GM12878 (cell line): ENCODE measurements around the gene UNC13B. TPM values are rescaled to one million over a fixed set of nuclear protein-coding genes. Genes with fewer than 3 reads are reported as not detected.

Experiments used
- ATF7 ChIP-seq: fragments of 450-650 bp; IDR thresholded peaks from 2 replicates; pipeline ENCODE4 v1.6.1; 2016; ENCODE audit warnings: low read depth, mild to moderate bottlenecking
- CBFB ChIP-seq: IDR thresholded peaks from 2 replicates; pipeline ENCODE4 v1.6.1; 2016; ENCODE audit warnings: antibody characterized with exemption, low read depth
- CREB1 ChIP-seq: IDR thresholded peaks from 2 replicates; pipeline ENCODE4 v1.6.1; 2012; ENCODE audit warnings: low read depth, mild to moderate bottlenecking, inconsistent platforms
- CREM ChIP-seq: IDR thresholded peaks from 2 replicates; pipeline ENCODE4 v1.6.1; 2014; ENCODE audit warnings: antibody characterized with exemption, low read depth
- EZH2 ChIP-seq: IDR thresholded peaks from 2 replicates; pipeline ENCODE4 v1.6.1; 2012; ENCODE audit warnings: low read depth, mild to moderate bottlenecking, control low read depth, inconsistent platforms, low read length, borderline replicate concordance; ENCODE audit not compliant: control insufficient read depth
- IRF4 ChIP-seq: IDR thresholded peaks from 2 replicates; pipeline ENCODE4 v1.6.1; 2011; ENCODE audit warnings: low read depth, low read length
- MEF2B ChIP-seq: fragments of 450-650 bp; IDR thresholded peaks from 2 replicates; pipeline ENCODE4 v1.6.1; 2018; ENCODE audit warnings: mild to moderate bottlenecking, moderate library complexity; ENCODE audit not compliant: partially characterized antibody, poor library complexity, severe bottlenecking
- MXI1 ChIP-seq: fragments of 150-350 bp; IDR thresholded peaks from 2 replicates; pipeline ENCODE4 v1.6.1; 2011; ENCODE audit warnings: low read depth, mild to moderate bottlenecking, inconsistent platforms, low read length, improper control_type of control experiment
- MYB ChIP-seq: fragments of 150-350 bp; IDR thresholded peaks from 2 replicates; pipeline ENCODE4 v1.6.1; 2014; ENCODE audit warnings: mild to moderate bottlenecking, low read depth, low read length, borderline replicate concordance
- NFYB ChIP-seq: IDR thresholded peaks from 2 replicates; pipeline ENCODE4 v1.6.1; 2011; ENCODE audit warnings: low read depth, mild to moderate bottlenecking, low read length, improper control_type of control experiment, moderate library complexity; ENCODE audit not compliant: insufficient read depth
- PAX5 ChIP-seq: IDR thresholded peaks from 2 replicates; pipeline ENCODE4 v1.6.1; 2011; ENCODE audit warnings: low read depth, low read length, borderline replicate concordance
- POLR2A ChIP-seq: IDR thresholded peaks from 2 replicates; pipeline ENCODE4 v1.6.1; 2011; ENCODE audit warnings: low read depth, mild to moderate bottlenecking, low read length
- RAD51 ChIP-seq: fragments of 450-650 bp; IDR thresholded peaks from 2 replicates; pipeline ENCODE4 v1.6.1; 2016; ENCODE audit warnings: moderate library complexity, mild to moderate bottlenecking, inconsistent platforms
- ZSCAN29 ChIP-seq: fragments of 450-650 bp; IDR thresholded peaks from 2 replicates; pipeline ENCODE4 v1.6.1; 2017; ENCODE audit warnings: mild to moderate bottlenecking, moderate library complexity
- ZZZ3 ChIP-seq: IDR thresholded peaks from 2 replicates; pipeline ENCODE4 v1.6.1; 2011; ENCODE audit warnings: low read depth; ENCODE audit not compliant: control insufficient read depth, insufficient read length
- polyA plus RNA-seq, 11 experiments: library from polyadenylated mRNA; depleted of rRNA in 4 of 11; unstranded in 6 of 11; stranded (reverse) in 5 of 11; fragments of >200 nt; fragmentation: Nextera tagmentation in 4 of 11; fragmentation: Illumina TruSeq in 1 of 11; extraction: Ambion mirVana in 4 of 11; extraction: Trizol in 1 of 11; gene quantifications; 1 replicate in 1 of 11; 2 replicates in 10 of 11; pipeline versions ENCODE4 v1.2.1 to v1.2.3, GENCODE V29; 2011 to 2016; ENCODE audit warnings: inconsistent platforms in 2 of 11, missing spikeins in 2 of 11, low read depth in 1 of 11
- total RNA-seq, 4 experiments: library from RNA; depleted of rRNA in 3 of 4; stranded (reverse); fragments of >200 nt in 3 of 4; fragmentation: Illumina TruSeq in 1 of 4; extraction: Trizol in 1 of 4; gene quantifications; 2 replicates each; pipeline versions ENCODE4 v1.2.1 to v1.2.3, GENCODE V29; 2013 to 2021
- TF ChIP-seq, protein P1 (sequence below): IDR thresholded peaks from 2 replicates; pipeline ENCODE4 v1.6.1; 2011; ENCODE audit warnings: low read depth, low read length, improper control_type of control experiment, borderline replicate concordance
- TF ChIP-seq, protein P2 (sequence below): IDR thresholded peaks from 2 replicates; pipeline ENCODE4 v1.6.1; 2011; ENCODE audit warnings: borderline replicate concordance, low read depth, mild to moderate bottlenecking, moderate library complexity, mixed read lengths, low read length; ENCODE audit not compliant: insufficient read depth; ENCODE audit errors: extremely low read length
- TF ChIP-seq, protein P3 (sequence below): IDR thresholded peaks from 2 replicates; pipeline ENCODE4 v1.6.1; 2011; ENCODE audit warnings: mild to moderate bottlenecking, low read depth, low read length, moderate library complexity; ENCODE audit not compliant: insufficient replicate concordance
- TF ChIP-seq, protein P4 (sequence below): IDR thresholded peaks from 2 replicates; pipeline ENCODE4 v1.6.1; 2012; ENCODE audit warnings: low read depth, low read length, improper control_type of control experiment

UNC13B gene
- total and polyA plus RNA-seq, 10 of the 15 experiments (the other 5 are each of a cell fraction or from before 2014, with no cell fraction given), result under 0.01 to 0.42 (median 0.06) TPM; not detected in 4

DNA sequence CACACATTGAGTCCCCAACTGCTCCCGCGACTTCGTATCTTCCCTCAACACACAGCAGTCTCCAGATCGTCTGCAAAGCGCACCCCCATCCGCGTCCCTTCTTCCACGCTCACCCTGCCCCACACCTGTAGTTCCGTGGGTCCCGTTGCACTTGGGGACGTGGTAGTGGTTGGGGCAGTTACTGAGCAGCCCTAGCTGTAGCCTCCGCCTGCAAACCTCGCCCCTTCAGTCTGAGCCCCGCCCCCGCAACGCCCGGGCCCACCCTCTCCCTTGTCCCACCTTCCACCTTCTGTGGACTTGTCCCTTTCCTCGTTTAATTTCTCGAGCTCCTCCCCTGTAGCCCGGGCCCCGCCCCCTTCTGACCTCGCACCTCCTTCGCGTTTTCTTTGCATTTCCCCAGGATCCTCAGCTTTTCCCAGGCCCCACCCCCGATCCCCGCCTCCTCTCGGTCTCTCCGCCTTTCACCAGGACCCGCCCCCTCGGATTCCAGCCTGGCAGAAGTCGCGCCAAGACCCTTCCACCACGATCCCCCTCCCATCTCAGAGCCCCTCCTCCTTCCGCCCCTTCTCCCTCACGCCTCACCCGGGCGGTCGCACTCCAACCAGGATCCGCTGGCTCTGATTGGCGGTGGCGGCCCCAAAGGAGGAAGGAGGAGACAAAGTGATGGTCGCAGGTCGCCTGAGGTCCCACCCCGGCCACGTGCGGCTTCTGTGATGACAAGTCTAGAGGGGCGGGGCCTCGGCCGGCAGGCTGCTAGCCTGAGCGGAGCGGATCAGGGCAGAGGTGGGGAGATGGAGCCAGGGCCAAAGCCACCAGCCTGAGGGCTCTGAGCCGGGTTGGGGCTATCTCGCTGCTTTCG, 45.9 kb upstream of the UNC13B start, which contains the start of gene ATOSB (continued):
- TF ChIP-seq NFYB, result peak; percentile 69
- no peak for TF ChIP-seq EZH2
- TF ChIP-seq MEF2B, result peak; percentile 60
- TF ChIP-seq, protein P1, sequence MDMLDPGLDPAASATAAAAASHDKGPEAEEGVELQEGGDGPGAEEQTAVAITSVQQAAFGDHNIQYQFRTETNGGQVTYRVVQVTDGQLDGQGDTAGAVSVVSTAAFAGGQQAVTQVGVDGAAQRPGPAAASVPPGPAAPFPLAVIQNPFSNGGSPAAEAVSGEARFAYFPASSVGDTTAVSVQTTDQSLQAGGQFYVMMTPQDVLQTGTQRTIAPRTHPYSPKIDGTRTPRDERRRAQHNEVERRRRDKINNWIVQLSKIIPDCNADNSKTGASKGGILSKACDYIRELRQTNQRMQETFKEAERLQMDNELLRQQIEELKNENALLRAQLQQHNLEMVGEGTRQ, result peak; percentile 69
- peak; percentile 89 for TF ChIP-seq MXI1
- 0 out of 2 replicates have a peak, but pooled peaks have one; percentile 31 for TF ChIP-seq CREM
- TF ChIP-seq POLR2A, result peak; percentile 56; the same call in 1 of the 2 replicates
- TF ChIP-seq, protein P2, sequence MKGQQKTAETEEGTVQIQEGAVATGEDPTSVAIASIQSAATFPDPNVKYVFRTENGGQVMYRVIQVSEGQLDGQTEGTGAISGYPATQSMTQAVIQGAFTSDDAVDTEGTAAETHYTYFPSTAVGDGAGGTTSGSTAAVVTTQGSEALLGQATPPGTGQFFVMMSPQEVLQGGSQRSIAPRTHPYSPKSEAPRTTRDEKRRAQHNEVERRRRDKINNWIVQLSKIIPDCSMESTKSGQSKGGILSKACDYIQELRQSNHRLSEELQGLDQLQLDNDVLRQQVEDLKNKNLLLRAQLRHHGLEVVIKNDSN, result peak; percentile 84
- TF ChIP-seq MYB, result no peak
- no peak for TF ChIP-seq ATF7
- TF ChIP-seq ZZZ3, result no peak
- TF ChIP-seq RAD51, result peak; percentile 78
- no peak for TF ChIP-seq ZSCAN29
- TF ChIP-seq IRF4, result no peak
- TF ChIP-seq CREB1, result peak; percentile 51; the same call in 1 of the 2 replicates
- TF ChIP-seq, protein P3, sequence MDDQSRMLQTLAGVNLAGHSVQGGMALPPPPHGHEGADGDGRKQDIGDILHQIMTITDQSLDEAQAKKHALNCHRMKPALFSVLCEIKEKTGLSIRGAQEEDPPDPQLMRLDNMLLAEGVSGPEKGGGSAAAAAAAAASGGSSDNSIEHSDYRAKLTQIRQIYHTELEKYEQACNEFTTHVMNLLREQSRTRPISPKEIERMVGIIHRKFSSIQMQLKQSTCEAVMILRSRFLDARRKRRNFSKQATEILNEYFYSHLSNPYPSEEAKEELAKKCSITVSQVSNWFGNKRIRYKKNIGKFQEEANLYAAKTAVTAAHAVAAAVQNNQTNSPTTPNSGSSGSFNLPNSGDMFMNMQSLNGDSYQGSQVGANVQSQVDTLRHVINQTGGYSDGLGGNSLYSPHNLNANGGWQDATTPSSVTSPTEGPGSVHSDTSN, result peak; percentile 43
- TF ChIP-seq, protein P4, sequence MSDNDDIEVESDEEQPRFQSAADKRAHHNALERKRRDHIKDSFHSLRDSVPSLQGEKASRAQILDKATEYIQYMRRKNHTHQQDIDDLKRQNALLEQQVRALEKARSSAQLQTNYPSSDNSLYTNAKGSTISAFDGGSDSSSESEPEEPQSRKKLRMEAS, result peak; percentile 82
- TF ChIP-seq CBFB, result no peak
- no peak for TF ChIP-seq PAX5
- TF ChIP-seq, all 136 proteins: peak for 17
